ENCODE data around the gene GNL1. TPM values are rescaled to one million over a fixed set of nuclear protein-coding genes. Genes with fewer than 3 reads are reported as not detected.
A peak's percentile ranks its signal among the peaks of the same experiment; 100 is the strongest.

Gene GNL1
- total and polyA plus RNA-seq, 2 donors (not counting 3 experiments of a cell fraction or from before 2014, with no cell fraction given) = 58.4 to 87.3 TPM

DNA sequence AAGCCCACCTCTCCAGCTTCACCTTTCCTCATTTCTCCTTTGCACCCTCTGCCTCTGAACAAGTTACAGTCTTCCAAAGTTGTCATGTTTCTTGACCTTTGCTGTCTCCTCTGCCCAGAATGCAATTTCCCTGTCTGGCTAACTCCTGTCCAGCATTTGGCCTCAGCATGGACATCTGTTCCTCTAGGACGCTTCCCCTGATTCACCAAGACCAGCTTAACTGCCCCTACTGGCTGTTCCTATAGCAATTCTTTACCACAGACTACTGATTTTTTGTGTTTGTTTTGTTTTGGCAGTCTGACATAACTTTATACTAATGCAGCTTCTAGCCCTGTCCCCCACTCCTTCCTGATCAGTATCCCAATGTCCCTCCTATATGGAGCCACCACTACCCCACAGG lies 13.4 kb downstream of the GNL1 start:
- no peaks in the 10 kb centered on the region for H3K79me2 ChIP-seq (ENCODE audit: control insufficient read depth, insufficient read depth, low read length)
- peak overlapping the region; percentile 34 for H3K9ac ChIP-seq (replicated peaks; ENCODE audit: extremely low read depth, insufficient read depth, low read length)
- no peaks in the 10 kb centered on the region for H3K9me3 ChIP-seq (replicated peaks; ENCODE audit: control insufficient read depth, insufficient read depth, low read length)
- intact Hi-C loops (cut with micrococcal nuclease) = loop anchor here (5.0 kb wide), 3 partner anchors 129 to 544 kb away; partner anchors contain the start of gene DHX16
- dilution Hi-C loops (cut with MboI; ENCODE audit: extremely low pct_ligation_motif_present, low sequenced_read_pairs) = no loop called here
- H4K20me1 ChIP-seq (replicated peaks; ENCODE audit: control insufficient read depth, extremely low read depth, insufficient read depth, low read length) = no peaks in the 10 kb centered on the region
- H3K27ac ChIP-seq (ENCODE audit: insufficient read depth, low read depth, low read length) = peak overlapping the region; percentile 81
- no peaks in the 10 kb centered on the region for H3K27me3 ChIP-seq (ENCODE audit: control insufficient read depth in 2 of 2, insufficient read depth in 2 of 2, low read length in 2 of 2)
- BruUV-seq (replicated peaks) = TSS peak; percentile 7
- H3K9me1 ChIP-seq (replicated peaks; ENCODE audit: control insufficient read depth, extremely low read depth, insufficient read depth, low read length) = no peaks in the 10 kb centered on the region
- H3K4me2 ChIP-seq (ENCODE audit: insufficient read depth, low read length) = peak overlapping the region; percentile 92
- TF ChIP-seq, protein P1, sequence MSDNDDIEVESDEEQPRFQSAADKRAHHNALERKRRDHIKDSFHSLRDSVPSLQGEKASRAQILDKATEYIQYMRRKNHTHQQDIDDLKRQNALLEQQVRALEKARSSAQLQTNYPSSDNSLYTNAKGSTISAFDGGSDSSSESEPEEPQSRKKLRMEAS (IDR thresholded peaks at IDR 0.05; ENCODE audit: insufficient read depth, insufficient read length) = no peak
- TF ChIP-seq FOS (IDR thresholded peaks at IDR 0.05; ENCODE audit: borderline replicate concordance, insufficient read depth, low read length) (no peak), POLR2AphosphoS5 (IDR thresholded peaks at IDR 0.05; ENCODE audit: insufficient read depth, low read depth, low read length) (no peak), JUN (IDR thresholded peaks at IDR 0.05; ENCODE audit: borderline replicate concordance, insufficient read depth, insufficient read length, low read depth) (no peak), MYC (IDR thresholded peaks at IDR 0.05; ENCODE audit: low read depth, low read length) (no peak), EZH2 (IDR thresholded peaks at IDR 0.05; ENCODE audit: borderline replicate concordance, low read depth, low read length, severe bottlenecking) (no peak), POLR2A (IDR thresholded peaks at IDR 0.05; ENCODE audit: low read depth, low read length) (no peak)
- TF ChIP-seq, protein P2, sequence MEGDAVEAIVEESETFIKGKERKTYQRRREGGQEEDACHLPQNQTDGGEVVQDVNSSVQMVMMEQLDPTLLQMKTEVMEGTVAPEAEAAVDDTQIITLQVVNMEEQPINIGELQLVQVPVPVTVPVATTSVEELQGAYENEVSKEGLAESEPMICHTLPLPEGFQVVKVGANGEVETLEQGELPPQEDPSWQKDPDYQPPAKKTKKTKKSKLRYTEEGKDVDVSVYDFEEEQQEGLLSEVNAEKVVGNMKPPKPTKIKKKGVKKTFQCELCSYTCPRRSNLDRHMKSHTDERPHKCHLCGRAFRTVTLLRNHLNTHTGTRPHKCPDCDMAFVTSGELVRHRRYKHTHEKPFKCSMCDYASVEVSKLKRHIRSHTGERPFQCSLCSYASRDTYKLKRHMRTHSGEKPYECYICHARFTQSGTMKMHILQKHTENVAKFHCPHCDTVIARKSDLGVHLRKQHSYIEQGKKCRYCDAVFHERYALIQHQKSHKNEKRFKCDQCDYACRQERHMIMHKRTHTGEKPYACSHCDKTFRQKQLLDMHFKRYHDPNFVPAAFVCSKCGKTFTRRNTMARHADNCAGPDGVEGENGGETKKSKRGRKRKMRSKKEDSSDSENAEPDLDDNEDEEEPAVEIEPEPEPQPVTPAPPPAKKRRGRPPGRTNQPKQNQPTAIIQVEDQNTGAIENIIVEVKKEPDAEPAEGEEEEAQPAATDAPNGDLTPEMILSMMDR (IDR thresholded peaks at IDR 0.05; ENCODE audit: extremely low read depth in 1 of 2, insufficient read depth in 1 of 2, low read depth in 1 of 2, low read length in 2 of 2) = peak; percentile 23 to 35
- peaks cover 29% of the 10 kb centered on the region for H3K4me1 ChIP-seq (ENCODE audit: control insufficient read depth, extremely low read depth, insufficient read depth, low read length)
- ChIA-PET CTCF (interaction anchor here (1.0 to 13.7 kb wide), 16 partner anchors 9 to 544 kb away, joined by 5 to 522 read pairs (median 15); partner anchors contain the start of genes ABCF1, DHX16, GNL1 and PRR3), POLR2A (interaction anchor here (1.6 to 2.5 kb wide), 2 partner anchors 47 to 53 kb away, joined by 5 to 9 read pairs; no protein-coding TSS in a partner anchor)
- DNase-seq (ENCODE audit: low read depth, low spot score) (peak; percentile 49), FAIRE-seq (peak; percentile 57)
- H3K36me3 ChIP-seq (ENCODE audit: control insufficient read depth in 2 of 2, extremely low read depth in 1 of 2, insufficient read depth in 2 of 2, low read length in 2 of 2) = peaks cover 0 to 7% of the 10 kb centered on the region in 2 experiments
- no peak overlapping the region for H2AFZ ChIP-seq (ENCODE audit: low read depth, low read length)
- H3K4me3 ChIP-seq (replicated peaks in 1 of 3; ENCODE audit: insufficient read depth in 1 of 3, low read depth in 1 of 3, low read length in 3 of 3) = no peak overlapping the region
